CD4-positive, alpha-beta T cell treated with Interleukin-6 at 100 ng/mL for 8 hours (primary cell): ENCODE results near the gene GALNT10.
"Not testable (repeated sequence)": the region's sequence is repeated elsewhere in the genome, so short reads cannot be mapped to it uniquely, and the experiment has no call there.

ENCODE experiments used
- DNase-seq: peaks from one replicate; pipeline ENCODE4 v3.0.0-alpha.2; 2020; ENCODE audit warnings: mixed read lengths, low spot score

GALNT10 gene, protein sequence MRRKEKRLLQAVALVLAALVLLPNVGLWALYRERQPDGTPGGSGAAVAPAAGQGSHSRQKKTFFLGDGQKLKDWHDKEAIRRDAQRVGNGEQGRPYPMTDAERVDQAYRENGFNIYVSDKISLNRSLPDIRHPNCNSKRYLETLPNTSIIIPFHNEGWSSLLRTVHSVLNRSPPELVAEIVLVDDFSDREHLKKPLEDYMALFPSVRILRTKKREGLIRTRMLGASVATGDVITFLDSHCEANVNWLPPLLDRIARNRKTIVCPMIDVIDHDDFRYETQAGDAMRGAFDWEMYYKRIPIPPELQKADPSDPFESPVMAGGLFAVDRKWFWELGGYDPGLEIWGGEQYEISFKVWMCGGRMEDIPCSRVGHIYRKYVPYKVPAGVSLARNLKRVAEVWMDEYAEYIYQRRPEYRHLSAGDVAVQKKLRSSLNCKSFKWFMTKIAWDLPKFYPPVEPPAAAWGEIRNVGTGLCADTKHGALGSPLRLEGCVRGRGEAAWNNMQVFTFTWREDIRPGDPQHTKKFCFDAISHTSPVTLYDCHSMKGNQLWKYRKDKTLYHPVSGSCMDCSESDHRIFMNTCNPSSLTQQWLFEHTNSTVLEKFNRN

DNA sequence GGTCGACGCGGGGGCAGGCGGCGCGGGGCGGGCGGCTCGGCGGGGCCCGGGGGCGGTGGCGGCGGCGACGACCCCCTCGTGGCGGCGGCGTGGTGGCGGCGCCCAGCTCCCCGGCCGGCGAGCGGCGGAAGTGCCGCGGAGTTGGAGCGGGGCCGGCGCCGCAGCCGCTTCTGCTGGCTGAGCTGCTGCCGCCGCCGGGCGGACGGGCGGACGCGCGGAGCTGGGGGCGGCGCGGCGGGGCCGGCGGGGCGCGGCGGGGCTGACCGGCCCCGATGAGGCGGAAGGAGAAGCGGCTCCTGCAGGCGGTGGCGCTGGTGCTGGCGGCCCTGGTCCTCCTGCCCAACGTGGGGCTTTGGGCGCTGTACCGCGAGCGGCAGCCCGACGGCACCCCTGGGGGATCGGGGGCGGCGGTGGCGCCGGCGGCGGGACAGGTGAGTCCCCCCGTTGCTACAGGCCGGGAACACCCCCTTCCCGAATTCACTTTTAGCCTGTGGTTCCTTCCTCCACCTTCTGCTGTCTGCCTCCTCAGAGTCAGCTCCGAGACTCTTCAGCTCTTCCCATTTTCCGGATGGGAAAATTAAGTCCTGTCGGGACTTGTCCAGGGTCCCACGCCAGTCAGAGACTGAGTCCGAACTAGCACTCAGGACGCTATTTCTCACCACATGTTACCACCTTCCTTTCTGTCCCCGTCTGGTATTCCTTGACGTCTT, at the start of gene GALNT10:
TSS of gene GALNT10 (plus strand) at position 139 of the 710 bp plus-strand sequence. CDS start at position 273, 134 bp downstream.
- DNase-seq = peak; percentile 57

DNA sequence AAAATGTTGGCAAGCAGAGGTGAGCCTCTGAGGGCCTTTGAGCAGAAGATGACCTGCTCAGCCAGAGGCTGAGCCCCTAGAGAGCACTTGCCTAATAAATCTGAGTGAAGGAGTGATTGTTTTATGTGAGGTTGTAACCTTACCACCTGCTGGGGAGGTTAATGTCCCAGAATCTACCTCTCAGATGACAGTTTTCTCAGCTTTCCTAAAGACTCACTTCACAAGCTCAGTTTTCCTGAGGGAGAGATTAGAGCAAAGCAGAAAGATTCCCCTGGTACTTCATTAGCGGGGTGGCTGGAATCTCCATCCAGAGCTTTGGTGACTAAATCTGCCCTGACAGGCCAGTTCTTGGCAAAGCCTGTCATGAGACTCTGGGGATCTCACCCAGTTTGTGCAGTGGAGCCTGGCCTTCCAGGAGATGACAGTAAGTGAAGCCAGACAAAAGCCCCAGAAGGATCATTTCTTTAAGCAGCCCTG, 48.8 kb upstream of the GALNT10 start:
- no peak for DNase-seq

DNA sequence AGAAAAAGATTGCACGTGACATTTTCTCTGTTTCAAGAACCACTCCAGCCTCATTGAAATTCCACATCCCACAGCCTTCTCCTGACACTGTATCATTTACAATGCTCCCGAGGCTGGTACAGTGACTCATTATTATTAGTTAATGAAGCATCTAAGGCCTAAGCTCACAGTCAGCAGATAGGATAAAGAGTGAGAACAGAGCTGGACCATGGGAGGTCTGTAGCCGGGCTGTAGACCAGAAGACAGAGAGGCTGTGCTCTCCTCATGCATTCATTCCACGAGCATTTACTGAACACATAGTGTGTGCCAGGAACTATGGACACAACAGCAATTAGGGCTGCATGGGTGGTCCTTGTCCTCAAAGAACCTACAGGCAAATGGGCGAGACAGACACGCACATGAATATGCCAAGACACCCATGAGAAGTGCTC, 47.3 kb upstream of the GALNT10 start:
- DNase-seq = no peak

DNA sequence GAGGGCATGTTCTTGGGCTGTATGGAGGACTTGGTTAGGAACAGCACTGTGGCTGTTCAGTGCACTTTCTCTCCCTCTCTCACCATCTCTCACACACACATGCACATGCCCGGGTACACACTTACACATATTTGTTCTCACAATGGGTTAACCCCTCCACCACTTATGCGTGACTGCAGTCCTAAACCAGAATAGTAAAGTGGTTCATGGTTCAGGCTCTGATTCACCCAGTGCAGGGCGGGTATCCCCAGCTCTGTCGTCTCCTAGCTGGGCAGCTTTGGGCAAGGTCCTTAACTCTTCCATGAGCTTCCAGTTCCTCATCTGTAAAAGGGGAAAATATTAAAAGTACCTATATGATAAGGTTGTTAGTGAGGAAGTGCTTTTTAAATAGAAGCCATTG, 45.3 kb upstream of the GALNT10 start:
- no peak for DNase-seq

DNA sequence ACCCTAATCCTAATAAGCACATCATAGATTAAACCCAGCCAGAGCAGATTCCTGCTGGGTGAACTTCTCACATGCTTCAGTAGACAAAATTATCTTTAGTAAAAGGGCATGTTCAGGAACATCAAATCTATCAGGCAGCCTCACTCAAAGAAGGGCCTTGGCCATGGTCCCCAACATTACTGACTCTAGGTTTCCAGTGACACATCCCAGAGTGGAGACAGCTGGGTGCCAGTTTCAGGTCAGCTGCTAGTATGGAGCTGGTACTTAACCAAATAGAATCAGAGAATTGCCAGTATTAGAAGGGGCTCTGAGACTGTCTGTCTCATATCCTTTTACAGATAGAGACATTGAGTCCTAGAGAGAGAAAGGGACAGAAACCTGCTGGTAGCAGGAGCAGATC, 44.1 kb upstream of the GALNT10 start:
- no peak for DNase-seq

DNA sequence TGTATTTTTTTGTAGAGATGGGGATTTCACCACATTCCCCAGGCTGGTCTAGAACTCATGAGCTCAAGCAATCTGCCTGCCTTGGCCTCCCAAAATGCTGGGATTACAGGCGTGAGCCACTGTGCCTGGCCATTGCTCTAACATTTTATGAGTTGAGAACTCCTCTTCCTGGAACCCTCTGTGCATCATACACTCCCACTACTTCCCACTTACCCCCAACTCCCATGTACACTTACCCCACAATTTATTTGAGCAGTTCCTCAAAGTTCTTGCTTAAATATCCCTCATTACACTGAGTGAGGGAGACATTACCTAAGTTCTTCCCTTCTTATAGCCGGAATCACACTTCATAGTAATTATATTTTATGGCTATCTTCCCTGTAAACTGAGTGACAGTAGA, 42.9 kb upstream of the GALNT10 start:
- DNase-seq = no peak

DNA sequence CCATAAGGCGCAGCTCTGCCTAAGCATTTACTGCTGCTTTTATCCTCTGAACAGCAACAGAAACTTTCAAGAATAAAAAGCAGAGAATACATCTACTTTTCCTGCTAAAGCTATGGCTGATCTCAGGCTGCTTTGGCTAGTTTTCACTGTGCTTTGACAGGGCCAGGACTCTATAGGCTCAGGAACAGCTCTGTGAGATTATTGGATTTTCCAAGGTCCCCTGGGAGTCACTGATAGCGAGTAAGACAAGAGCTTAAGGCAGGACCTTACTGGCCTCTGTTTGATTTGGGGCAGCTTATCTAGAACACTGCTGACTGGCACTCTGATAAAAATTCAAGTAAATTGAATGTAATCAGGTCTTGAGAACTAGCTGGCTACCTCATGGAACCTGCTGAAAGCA, 40.1 kb upstream of the GALNT10 start:
- not testable (repeated sequence) for DNase-seq

DNA sequence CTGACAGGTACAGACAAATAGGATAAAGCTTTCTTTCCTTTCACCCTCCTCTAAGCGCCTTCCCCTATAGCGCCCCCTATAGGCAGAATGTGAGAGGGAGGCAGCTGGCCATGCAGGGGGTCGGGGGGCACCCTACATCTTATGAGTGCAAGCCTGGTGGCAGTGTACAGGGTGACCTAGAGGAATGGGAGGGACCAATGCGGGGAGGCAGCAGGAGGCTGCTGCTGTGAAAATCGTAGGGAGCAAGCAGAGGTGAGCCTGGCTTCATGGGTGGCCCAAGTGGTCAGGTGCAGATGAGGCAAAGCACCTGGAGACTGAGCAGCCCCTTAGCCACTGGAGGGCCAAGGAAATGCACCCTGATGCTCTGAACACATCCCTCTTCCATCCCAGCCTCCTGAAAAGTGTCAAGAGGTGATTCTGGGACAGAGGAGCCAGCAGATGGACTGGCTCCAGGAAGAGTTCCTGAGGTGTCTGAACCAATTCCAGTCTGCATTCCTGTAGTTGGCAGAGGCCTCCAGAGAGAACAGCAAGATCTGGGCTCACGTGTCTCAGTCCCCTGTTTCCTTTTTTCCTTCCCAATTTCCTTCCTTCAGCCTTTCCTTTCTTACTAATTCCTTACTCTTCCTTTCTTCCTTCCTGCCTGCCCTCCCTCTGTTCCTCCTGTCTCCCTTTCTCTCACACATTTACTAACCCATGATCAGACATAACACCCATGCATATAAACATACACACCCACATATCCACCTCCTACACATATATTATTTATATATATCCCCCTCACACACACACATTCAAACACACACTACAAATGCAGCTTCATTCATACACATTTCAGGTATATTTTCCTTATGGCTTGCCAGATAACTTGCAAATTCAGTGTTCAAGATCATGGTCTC, 32.8 kb upstream of the GALNT10 start:
- DNase-seq = no peak

DNA sequence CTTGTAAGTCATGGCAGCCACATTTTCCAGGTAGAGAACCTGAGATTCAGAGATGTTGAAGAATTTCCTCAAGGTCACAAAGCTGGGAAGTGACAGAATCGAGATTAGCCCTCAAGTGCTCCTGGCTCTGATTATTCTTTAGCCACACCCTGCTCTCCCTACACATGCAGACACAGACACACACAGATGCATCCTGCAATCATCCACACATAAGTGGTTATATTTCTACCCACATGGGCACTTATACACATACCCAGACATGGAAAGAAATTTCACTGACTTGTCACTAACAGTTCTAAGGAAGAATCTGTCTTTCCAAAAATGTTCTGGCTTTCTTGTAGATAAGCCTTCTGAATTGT, 32.2 kb upstream of the GALNT10 start:
- DNase-seq = no peak

DNA sequence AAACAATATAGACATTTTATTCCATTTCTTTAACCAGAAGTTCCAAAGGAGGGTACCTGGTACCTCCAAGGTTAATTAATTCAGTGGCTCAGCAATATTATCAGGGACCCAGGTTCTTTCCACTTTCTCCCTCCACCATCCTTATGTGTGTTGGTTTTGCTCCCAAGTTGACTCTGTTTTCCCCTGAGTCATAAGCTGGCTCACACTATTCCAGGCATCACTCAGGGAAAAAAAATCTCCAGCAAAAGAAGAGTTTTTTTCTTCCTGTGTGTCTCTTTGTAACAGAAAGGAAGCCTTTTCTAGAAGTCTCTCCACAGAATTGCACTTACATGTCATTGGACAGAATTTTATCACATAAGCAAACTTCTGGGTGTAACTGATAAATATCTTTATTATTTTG, 31.2 kb upstream of the GALNT10 start:
- no peak for DNase-seq

DNA sequence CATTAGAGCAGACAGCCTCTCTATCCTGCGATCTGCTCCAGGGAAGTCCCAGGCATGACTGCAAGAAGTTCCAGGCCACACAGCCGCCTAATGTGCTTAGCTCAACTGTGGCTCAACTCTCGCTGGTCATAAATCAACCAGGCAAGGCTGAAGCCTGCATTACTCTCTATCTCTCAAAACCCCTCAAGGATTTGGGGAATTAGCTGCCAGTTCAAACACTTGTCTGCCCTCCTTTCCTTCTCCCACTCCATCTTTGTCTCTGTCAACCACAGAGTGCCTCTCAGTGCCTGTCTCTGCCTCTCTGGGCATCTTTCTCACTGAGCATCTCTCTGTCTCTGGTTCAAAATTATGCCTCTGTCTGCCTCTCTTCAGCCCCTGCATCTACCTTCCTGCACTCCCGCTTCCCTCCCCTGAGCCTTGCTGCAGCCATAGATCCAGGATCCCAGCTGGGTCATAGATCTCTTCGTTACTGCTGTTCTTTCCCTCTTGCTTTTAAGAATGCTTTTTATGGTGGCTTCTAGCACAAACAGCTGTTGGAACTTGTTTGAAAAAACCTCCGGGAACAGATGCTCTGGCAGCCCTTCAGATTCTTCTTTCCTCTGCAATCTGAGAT, 27.9 kb upstream of the GALNT10 start:
- no peak for DNase-seq

DNA sequence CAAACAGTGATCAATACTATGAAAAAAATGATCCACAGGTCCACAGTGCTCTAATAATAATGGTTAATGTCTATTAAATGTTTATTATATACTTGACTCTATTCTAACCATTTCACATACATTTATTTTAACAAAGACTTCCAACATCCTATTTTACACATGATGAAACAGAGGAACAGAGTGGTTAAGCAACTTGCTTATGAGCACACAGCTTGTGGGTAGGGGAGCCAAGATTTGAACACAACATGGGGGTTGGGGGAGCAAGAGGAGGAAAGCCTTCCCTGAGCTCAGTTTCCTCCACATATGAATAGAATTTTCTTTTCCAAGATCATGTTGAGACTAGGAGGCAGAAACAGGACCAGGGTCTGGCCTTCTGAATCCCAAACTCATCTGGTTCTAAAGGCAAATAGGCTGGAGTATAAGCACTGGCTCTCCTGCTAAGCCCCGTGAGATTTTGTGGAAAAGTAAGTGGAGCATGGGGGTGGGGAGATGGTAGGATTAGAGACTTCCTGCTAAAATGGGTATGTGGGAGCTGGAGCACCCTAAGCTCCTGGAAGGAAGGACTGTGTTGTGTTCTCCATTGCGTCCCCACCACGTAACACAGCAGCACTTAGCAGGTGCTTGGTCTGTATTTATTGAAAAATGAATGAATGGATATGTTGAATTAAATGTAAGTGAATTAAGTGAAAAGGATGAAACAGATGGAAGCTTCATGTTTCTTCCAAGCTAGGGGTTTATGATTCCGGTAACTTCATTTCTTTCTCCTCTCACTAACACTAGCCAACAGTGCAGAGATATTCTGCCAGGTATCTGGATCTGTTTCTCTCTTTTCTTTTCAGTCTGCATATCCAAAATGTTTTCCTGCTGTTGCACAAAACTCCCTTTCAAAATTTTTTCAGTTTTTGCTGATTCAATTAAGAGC, 26.9 kb upstream of the GALNT10 start:
- DNase-seq = no peak

DNA sequence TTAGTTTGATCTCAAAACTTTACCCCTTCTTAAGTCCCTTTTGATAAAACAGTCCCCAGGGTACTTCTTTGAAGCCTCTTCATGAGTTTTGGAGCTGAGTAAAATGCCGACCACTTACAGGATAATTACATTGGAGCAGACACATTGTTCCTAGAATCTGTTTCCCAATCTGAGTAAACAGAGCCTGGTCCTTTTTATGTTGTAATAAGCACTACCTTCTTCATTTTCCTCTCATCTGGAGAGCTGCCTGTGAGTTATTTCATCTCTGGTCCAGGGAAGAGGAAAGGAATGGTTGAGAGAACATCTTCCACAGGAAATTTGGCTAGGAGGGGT, 26.3 kb upstream of the GALNT10 start:
- no peak for DNase-seq

DNA sequence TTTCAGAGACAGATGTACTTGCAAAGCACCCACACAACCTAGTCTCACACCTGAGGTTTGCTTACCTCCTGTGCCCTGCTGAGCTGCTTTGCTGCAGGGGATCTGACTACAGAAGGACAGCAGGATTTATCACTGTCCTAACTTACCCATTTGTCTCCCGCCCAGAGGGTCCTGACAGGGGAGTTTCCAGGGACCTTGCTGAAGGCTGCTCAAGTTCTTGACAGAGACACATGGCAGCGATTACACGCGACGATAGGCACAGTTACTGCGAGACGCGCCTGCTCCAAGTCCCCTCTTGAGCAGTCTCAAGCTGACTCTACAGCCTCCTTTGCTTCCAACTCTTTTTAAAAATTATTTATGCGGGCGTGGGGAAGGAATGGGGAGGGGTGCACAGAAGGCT, 24.6 kb upstream of the GALNT10 start:
- DNase-seq = no peak

DNA sequence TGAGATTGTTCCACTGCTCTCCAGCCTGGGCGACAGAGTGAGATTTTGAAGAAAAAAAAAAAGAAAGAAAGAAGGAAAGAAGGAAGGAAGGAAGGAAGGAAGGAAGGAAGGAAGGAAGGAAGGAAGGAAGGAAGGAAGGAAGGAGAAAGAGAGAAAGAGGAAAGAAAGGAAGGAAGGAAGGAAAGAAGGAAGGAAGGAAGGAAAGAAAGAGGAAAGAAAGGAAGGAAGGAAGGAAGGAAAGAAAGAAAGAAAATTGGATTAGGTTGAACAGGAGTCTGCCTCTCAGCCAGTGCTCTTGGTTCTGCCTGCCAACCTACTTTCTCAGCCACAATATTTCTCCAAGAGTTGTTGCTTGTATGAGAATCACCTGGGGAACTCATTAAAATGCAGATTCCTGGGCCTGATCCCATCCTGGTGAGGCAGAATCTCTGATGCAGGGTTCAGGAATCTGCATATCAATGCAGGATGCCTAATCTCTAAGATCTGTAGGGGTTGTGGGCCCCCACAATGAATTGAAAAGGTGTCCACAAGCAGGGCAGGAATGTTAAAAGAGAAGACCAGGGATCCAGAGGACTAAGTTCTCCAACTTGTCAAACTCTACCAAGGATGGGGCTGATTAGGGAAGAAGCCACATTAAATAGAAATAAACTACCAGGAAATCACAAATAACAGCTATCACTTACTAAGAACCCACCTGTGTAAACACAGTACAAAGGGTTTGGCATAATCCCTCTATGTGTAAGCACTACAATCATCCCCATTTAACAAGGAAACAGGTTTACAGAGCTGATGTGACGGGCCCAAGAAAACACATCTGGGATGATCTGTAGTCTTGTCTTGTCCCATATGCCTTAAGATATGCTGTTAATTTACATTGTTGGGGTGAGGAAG, 23.4 kb upstream of the GALNT10 start:
- DNase-seq = no peak

DNA sequence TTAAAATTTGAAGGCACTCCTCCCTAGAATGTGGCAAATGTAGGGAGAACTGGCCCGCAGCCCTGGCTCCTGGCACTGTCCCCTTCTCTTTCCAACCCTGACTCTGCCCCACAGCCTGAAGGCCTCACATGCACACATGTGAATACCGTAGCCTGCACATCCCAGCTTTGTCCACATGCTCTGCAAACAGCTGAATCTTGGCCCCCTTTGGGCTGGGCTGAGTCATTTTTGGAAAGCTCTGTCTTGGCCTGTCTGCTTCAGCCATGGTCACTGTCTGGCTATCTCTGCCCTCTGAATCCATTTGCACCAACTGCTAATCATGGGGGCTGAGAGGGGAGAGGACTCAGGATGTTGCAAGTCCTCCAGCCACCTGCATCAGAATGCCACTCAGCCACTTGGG, 22.1 kb upstream of the GALNT10 start:
- DNase-seq = no peak

DNA sequence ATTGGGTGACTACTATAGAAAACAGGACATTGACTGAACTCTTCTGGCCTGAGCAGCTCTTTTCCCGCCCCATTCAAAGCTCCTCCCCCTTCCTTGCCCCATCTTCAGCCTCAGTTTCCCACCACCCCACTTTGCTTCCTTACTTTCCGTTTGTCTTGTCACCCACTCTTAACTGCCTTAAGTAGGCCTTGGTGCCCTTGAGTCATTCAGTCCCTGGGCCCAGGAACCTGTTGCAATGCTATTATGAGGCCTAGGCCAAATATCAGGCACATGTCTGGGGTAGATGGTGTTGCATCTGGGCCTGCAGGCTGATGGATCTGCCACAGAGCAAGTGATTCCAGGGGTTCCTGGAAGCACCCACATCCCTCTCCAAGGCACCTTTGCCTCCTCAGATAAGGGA, 17.7 kb upstream of the GALNT10 start:
- DNase-seq = no peak

DNA sequence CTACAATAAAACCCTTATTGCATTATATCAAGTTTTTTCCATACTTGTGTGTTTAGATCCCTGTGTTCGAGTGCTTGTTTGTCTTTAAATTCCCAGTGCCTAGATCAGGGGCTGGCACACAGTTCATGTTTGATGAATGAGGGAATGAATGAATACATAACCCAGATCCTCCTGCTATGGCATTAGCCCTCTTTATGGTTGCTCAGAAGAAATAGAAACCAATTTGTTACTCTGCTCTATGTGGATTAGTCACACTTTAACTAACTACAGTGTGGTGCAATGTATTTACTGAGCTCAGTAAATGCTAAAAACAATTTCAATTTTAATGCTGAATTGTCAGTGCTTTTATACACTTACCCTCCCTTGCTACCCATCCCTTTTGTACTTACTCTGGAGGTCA, 16.4 kb upstream of the GALNT10 start:
- DNase-seq = no peak

DNA sequence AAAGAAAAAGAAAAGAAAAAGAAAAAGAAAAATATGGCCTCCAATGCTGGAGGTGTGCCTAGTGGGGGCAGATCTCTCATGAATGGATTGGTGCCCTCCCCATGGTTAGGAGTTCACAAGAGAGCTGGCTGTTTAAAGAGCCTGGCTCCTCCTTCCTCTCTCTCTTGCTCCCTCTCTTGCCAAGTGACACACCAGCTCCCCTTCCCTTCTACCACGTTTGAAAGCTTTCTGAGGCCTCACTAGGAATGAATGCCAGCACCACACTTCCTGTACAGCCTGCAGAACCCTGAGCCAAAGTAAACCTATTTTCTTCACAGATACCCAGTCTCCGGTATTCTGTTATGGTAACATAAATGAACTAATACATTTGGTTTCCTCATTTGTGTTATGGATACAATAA, 14.4 kb upstream of the GALNT10 start:
- no peak for DNase-seq

DNA sequence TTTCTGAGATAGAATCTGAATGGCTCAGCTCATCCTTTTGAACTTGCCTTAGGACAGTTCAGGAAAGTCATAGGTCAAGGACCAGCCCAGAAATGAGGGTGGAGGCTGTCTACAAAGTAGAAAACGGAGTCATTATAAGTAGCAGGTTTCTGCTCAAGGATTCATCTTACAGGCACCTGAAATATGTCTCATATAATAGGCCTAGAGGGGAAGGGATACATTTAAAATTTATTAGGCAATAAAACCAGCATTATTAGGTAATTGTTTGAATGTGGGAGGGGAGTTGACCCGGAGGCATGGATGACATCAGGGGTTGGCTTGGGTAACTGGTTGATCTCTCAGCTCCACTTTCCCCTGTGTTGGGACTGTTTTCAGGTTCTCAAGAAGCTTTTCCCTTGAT, 11.9 kb upstream of the GALNT10 start:
- DNase-seq = no peak
